Eye (tissue), 1 donor: Measurements from ENCODE around the gene MICU2.
"Not testable (repeated sequence)": the region's sequence is repeated elsewhere in the genome, so short reads cannot be mapped to it uniquely, and the experiment has no call there.

Source experiments
- DNase-seq: peaks from one replicate; pipeline ENCODE4 v3.0.0-alpha.2; 2015

Gene MICU2

GRCh38 chr13:21590665-21591456 lies 13.1 kb downstream of the MICU2 start:
- DNase-seq, result not testable (repeated sequence)

GRCh38 chr13:21590231-21590630 lies 13.7 kb downstream of the MICU2 start:
- DNase-seq, result no peak

DNA sequence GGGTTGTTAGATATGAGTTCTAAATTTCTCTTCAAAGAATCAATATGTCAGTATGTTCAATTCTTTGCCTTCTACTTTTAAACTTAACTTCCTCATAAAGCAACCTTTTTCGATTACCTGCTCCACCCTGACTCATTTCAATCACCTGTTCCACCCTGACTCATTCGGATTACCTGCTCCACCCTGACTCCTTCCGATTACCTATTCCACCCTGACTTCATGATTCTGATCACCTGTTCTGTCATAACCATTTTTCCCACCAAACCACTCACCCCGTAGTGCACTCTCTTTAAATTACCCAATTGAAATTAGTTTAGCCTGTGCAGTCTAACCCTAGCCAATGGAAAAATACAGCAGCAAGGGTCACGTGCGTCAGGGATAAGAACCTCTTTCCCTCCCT lies 14.5 kb downstream of the MICU2 start:
- DNase-seq, result not testable (repeated sequence)

GRCh38 chr13:21588411-21588810 lies 15.6 kb downstream of the MICU2 start:
- not testable (repeated sequence) for DNase-seq

DNA sequence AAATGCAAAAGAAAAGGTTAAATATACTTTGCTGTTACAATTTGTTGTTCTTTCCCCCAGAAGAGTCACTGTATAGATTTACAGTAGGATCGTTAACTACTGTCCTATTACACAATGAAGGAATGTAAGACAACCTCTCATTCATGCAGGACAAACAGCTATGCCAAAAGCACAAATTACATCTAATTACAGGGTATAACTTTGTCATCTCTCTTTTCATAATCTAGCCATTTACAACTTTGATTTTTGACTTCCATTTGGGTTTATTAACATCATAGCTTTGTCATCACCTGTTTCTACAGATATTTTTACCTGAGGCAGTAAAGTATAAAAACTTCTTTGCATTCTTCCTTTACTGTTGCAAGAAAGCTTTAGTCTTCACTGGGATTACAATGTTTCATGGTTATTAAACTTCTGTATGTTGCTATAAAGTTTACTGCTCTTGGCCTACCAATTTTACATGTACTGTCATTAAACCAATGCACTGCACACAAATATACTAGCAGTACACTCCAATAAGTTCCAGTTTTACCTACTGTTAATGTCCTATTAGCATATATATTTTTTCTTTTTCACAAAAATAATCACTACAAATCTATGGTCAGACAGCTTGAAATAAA lies 18.9 kb downstream of the MICU2 start:
- DNase-seq, result no peak

DNA sequence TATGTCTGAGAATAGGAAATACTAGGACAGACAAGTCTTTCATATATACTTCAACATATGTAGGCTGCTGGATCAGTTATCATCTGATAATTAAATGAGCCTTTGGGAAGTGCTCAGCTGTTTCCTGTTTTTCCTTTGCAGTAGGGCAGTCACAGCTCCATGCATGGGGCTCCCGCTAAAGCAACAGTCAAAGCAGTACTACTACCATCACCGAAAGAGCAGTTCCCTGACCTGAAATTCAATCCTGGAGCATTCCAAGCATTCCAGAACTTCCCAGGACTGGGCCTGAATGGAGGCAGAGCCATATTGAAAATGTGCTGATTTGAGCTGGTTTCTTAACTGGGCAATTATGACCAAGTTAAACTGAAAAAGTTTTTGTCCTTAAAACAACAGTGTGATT lies 20.5 kb downstream of the MICU2 start:
- DNase-seq, result peak; percentile 33

DNA sequence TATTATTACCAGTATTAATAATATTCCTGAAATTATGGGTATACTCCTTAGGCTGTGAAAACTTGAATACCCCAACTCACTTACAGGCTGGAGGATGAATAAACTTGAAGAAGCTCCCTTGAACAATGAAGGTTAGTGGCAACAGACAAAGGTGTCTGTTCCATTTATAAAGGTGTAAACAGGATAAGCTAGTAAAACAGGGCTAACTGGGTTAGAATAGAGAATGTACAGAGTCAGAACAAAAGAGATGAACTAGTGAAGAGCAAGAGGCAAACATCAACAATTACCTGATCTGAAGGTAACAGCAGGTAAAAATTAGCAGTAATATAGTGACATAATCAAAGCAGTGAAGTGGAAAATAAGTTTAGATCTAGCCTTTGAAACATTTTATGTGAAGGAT lies 23.2 kb downstream of the MICU2 start:
- DNase-seq, result no peak

- no peak for DNase-seq
Observed at GRCh38 chr13:21579754-21580316, 24.1 kb downstream of the MICU2 start.

GRCh38 chr13:21578748-21579147 lies 25.2 kb downstream of the MICU2 start:
- no peak for DNase-seq

DNA sequence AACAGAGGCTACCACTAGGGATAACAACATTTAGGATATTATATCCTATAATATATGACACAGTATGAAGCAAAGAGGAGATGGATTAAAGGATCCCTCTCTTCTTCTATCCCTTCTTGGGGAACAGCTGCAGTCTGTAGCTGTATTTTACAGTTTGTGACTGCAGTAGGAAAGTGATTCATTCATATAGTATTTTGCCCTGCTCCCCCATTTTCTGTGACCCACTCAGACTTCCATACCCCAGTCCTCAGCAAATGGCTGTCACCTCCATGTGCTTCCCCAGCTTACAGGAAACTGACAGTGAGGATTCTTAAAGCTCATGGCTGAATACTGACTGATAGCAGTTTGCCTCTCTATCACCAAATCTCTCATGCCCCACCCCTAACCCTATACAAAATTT lies 27.5 kb downstream of the MICU2 start:
- DNase-seq, result no peak

- peak; percentile 14 for DNase-seq
Observed at GRCh38 chr13:21573920-21574712, 29.9 kb downstream of the MICU2 start.

DNA sequence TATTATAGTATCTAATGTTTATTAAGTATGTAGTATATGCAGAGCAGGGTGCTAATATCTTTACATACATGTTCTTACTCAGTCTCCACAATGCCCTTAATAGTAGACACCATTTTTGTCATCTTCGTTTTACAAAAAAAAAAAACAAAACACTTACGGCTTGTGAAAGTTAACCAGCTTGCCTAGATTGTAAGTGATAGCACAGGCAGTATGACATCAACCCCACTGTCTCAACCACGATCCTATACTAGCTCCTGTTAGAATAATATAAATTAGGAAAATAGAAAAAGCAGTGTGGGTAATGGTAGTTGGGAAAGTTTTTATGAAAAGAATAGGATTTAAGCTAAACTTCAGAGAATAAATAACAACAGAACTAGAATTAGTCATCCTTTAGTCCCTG lies 34.3 kb downstream of the MICU2 start:
- no peak for DNase-seq

GRCh38 chr13:21568854-21569253 lies 35.1 kb downstream of the MICU2 start:
- DNase-seq, result no peak

DNA sequence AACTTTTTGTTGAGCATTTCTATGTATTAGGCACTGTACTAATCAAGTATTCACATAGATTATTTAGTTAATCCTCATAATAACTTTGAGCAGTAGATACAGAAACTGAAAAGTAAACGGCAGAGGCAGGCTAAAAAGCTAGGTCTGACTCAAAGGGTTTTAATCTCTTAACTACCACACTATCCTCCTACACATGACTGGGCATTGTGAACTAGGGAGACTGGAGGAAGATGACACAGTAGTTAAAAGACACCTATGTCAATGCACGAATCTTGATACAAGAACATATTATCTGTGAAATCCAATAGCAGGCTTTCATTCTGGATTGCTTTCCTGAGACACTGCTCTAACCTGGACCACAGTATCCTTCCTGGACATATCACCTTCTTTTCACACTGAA lies 36.3 kb downstream of the MICU2 start:
- no peak for DNase-seq

DNA sequence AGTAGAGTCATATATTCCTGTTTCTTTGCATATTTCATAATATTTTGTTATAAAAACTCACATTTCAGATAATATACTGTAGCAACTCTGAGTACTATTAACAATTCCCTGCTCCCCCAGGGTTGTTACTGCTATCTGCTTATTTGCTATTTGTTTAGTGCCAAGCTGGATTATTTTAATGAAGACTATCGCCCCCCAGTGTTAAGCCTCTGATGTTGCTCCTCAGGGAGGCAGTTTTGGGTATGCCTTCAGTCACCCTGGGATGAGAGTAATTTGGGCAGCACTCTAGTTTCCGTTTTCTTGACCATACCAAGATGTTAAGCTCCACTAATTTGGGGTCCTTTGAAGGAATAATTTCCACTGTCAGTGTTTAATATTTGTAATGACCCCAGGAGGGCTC lies 46.0 kb downstream of the MICU2 start:
- DNase-seq, result no peak

DNA sequence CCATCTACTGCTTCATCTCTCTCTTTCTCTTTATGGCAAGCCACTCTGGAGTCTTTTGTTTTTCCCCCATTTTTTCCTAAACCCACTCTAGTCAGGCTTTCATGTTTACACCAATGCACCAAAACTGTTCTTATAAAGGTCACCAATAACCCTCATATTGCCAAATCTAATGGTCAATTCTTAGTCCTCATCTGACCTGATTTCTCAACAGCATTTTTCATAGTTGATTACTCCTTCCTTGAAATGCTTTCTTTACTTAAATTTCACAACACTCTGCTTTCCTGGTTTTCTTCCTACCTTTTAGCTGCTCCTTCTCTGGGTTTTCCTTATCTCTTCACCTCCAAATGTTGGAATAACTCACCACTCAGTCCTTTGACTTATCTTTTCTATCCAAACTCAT lies 47.9 kb downstream of the MICU2 start:
- DNase-seq, result no peak

DNA sequence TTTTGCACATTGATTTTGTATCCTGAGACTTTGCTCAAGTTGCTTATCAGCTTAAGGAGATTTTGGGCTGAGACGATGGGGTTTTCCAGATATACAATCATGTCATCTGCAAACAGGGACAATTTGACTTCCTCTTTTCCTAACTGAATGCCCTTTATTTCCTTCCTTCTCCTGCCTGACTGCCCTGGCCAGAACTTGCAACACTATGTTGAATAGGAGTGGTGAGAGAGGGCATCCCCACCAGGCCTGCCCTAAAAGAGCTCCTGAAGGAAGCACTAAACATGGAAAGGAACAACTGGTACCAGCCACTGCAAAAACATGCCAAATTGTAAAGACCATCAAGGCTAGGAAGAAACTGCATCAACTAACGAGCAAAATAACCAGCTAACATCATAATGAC lies 50.7 kb downstream of the MICU2 start:
- not testable (repeated sequence) for DNase-seq

DNA sequence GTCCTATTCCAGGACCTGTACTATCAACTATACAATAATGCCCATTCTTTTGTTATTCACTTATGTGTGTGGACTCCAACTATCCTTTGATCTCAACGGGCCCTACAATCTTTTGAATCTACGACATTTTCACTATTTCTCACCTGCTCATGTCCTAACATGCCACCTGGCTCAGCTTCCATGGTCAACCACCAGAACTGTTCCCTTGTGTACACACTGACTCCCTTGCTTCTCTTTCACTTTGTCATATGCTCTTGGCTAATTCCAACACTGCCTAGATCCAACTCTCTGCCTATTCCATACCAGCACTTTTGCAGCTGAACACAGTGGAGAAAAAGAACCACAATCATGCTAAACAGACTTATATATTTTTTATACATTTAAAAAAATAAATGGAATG lies 53.1 kb downstream of the MICU2 start:
- no peak for DNase-seq

DNA sequence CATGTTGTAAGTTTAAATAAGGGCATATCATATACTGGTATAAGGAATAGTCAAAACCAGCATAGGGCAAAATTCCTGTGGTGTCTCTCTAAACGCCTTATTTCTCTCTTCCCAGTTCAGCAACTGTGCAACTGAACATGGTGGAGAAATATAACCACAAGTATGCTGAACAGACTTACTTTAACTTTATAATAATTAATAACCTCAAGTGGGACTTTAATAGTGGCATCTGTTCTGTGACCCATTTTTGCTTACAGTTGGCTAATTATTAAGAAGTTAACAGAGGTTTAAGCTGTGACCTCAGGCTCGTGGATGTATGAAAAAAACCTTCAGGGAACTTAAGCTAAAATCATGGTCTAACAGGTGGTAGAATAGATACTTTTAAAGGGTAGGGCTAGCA lies 54.3 kb downstream of the MICU2 start:
- DNase-seq, result no peak

- DNase-seq, result no peak
Observed at GRCh38 chr13:21548577-21548976, 55.4 kb downstream of the MICU2 start.

GRCh38 chr13:21546372-21546771 lies 57.6 kb downstream of the MICU2 start:
- DNase-seq, result no peak

DNA sequence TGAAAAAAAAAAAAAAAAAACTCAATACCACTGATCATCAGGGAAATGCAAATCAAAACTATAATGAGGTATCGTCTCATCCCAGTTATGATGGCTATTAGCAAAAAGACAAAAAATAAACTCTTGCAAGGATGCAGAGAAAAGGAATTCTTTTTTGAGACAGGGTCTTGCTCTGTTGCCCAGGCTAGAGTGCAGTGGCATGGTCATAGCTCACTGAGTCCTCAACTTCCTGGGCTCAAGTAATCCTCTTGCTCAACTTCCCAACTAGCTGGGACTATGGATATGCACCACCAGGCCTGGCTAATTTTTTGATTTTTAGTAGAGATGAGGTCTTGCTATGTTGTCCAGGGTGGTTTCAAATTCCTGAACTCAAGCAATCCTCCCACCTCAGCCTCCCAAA lies 59.5 kb downstream of the MICU2 start:
- DNase-seq, result no peak

- DNase-seq, result no peak
Observed at GRCh38 chr13:21542563-21542962, 61.4 kb downstream of the MICU2 start.

DNA sequence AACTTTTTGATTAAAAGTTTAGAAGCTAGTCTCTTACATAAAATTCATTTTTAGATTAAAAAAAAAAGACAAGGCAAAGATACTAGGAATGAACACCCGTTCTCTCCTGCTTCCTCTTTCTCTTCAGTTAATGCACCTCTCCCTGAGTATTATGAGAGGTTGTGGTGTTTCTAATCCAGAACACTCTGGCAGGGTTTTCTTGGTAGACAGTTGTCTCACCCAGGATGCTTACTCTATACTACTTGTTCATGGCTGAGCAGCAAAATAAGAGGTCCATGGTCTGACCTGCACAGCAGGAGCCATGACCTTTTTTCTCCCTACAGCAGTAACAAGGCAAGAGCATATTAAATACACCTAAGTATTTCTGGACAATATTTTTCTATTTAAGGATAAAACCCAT lies 62.0 kb downstream of the MICU2 start:
- DNase-seq, result no peak
